Colonic mucosa (tissue), 4 donors: ENCODE data around the gene FAHD1. TPM values are rescaled to one million over a fixed set of nuclear protein-coding genes. Genes with fewer than 3 reads are reported as not detected.

Experiments used
- DNase-seq: peaks from one replicate; pipeline ENCODE4 v3.0.0-alpha.2; 2020
- H3K27ac ChIP-seq: fragments of 200-600 bp; one replicate; pipeline ENCODE4 v1.8.0; 2021
- H3K27me3 ChIP-seq: fragments of 200-600 bp; one replicate; pipeline ENCODE4 v1.8.0; 2021
- H3K36me3 ChIP-seq: fragments of 200-600 bp; one replicate; pipeline ENCODE4 v1.8.0; 2021
- H3K4me1 ChIP-seq: fragments of 200-600 bp; one replicate; pipeline ENCODE4 v1.8.0; 2021; ENCODE audit warnings: mild to moderate bottlenecking
- H3K4me3 ChIP-seq: fragments of 200-600 bp; one replicate; pipeline ENCODE4 v1.8.0; 2021
- H3K9ac ChIP-seq, 2 donors: one replicate each; pipeline ENCODE4 v1.7.0; 2013; ENCODE audit warnings: control low read depth in 2 of 2, low read depth in 2 of 2, low read length in 2 of 2
- H3K9me3 ChIP-seq: fragments of 200-600 bp; one replicate; pipeline ENCODE4 v1.8.0; 2021
- CTCF ChIP-seq: fragments of 200-600 bp; IDR thresholded peaks from one replicate; pipeline ENCODE4 v1.8.0; 2022; ENCODE audit warnings: antibody characterized with exemption, mild to moderate bottlenecking
- intact Hi-C: fragments of 100-400 bp; cut with DNase I; formaldehyde crosslinking; loops from one replicate; pipeline ENCODE4 v1.14.1; 2022
- total RNA-seq, 2 donors: library from RNA; stranded (reverse); fragmentation: NEBNext Ultra II Directional in 1 of 2; extraction: Animal tissue kit (Norgen Biotek cat#: 25700) in 1 of 2; gene quantifications; one replicate each; pipeline ENCODE4 v1.2.1, GENCODE V29; 2021
- donor health status: healthy.
- donor health status: DM: no; HTN: no; CAD: no.
- donor health status: DM: no; HTN: no; CAD: no.

Gene FAHD1
- total RNA-seq, 2 donors from 2014 or later: 55.5 to 73.9 TPM

- H3K4me3 ChIP-seq: no peak overlapping the region
- peaks cover 21% of the 10 kb centered on the region for H3K4me1 ChIP-seq
- no peaks in the 10 kb centered on the region for H3K9me3 ChIP-seq
- no peaks in the 10 kb centered on the region for H3K27me3 ChIP-seq
- peak overlapping the region in 1 of 2 donors; percentile 44 for H3K9ac ChIP-seq
- no peaks in the 10 kb centered on the region for H3K36me3 ChIP-seq
- H3K27ac ChIP-seq: peak overlapping the region; percentile 70
- TF ChIP-seq CTCF: no peak
- peak; percentile 38 for DNase-seq
- intact Hi-C loops: no loop called here
These were observed 3.2 kb downstream of the FAHD1 start for GRCh38 chr16:1830213-1830612.

GRCh38 chr16:1831186-1832075 lies 4.4 kb downstream of the FAHD1 start:
- TF ChIP-seq CTCF: no peak
- Histone ChIP-seq H3K27ac (no peak overlapping the region), H3K4me1 (peaks cover 15% of the 10 kb centered on the region), H3K27me3 (no peaks in the 10 kb centered on the region), H3K36me3 (no peaks in the 10 kb centered on the region), H3K9me3 (no peaks in the 10 kb centered on the region), H3K4me3 (no peak overlapping the region), H3K9ac (no peak overlapping the region)
- intact Hi-C loops: no loop called here
- no peak for DNase-seq

- H3K4me1 ChIP-seq: peaks cover 15% of the 10 kb centered on the region
- no peak for TF ChIP-seq CTCF
- intact Hi-C loops: no loop called here
- DNase-seq: no peak
- no peak overlapping the region for H3K4me3 ChIP-seq
- H3K36me3 ChIP-seq: no peaks in the 10 kb centered on the region
- no peak overlapping the region for H3K9ac ChIP-seq
- H3K9me3 ChIP-seq: no peaks in the 10 kb centered on the region
- no peaks in the 10 kb centered on the region for H3K27me3 ChIP-seq
- H3K27ac ChIP-seq: no peak overlapping the region
These were observed 5.9 kb downstream of the FAHD1 start for GRCh38 chr16:1832838-1833454.

- no peak overlapping the region for H3K27ac ChIP-seq
- H3K9ac ChIP-seq: no peak overlapping the region
- no peaks in the 10 kb centered on the region for H3K27me3 ChIP-seq
- intact Hi-C loops: no loop called here
- H3K4me1 ChIP-seq: peaks cover 8% of the 10 kb centered on the region
- no peaks in the 10 kb centered on the region for H3K36me3 ChIP-seq
- no peak for TF ChIP-seq CTCF
- H3K4me3 ChIP-seq: no peak overlapping the region
- H3K9me3 ChIP-seq: no peaks in the 10 kb centered on the region
- DNase-seq: no peak
These were observed 7.1 kb downstream of the FAHD1 start for GRCh38 chr16:1834096-1834495.

- Histone ChIP-seq H3K4me3 (no peak overlapping the region), H3K36me3 (no peaks in the 10 kb centered on the region), H3K4me1 (no peaks in the 10 kb centered on the region), H3K9me3 (no peaks in the 10 kb centered on the region), H3K27me3 (no peaks in the 10 kb centered on the region), H3K9ac (no peak overlapping the region), H3K27ac (no peak overlapping the region)
- intact Hi-C loops: no loop called here
- no peak for TF ChIP-seq CTCF
- no peak for DNase-seq
These were observed 12.5 kb downstream of the FAHD1 start for GRCh38 chr16:1839554-1839953.
